ENCODE results near the gene CELF2. TPM values are rescaled to one million over a fixed set of nuclear protein-coding genes. Genes with fewer than 3 reads are reported as not detected.

The CELF2 gene
- polyA plus RNA-seq, 1 donor from 2014 or later: 142 TPM

GRCh38 chr10:11205030-11205772 is 187.5 kb downstream of the CELF2 start:
- Mint-ChIP-seq H3K9me3 (peaks cover 0 to 2% (median 0%) of the 10 kb centered on the region in 3 donors), H3K36me3 (peaks cover 4% of the 10 kb centered on the region)

DNA sequence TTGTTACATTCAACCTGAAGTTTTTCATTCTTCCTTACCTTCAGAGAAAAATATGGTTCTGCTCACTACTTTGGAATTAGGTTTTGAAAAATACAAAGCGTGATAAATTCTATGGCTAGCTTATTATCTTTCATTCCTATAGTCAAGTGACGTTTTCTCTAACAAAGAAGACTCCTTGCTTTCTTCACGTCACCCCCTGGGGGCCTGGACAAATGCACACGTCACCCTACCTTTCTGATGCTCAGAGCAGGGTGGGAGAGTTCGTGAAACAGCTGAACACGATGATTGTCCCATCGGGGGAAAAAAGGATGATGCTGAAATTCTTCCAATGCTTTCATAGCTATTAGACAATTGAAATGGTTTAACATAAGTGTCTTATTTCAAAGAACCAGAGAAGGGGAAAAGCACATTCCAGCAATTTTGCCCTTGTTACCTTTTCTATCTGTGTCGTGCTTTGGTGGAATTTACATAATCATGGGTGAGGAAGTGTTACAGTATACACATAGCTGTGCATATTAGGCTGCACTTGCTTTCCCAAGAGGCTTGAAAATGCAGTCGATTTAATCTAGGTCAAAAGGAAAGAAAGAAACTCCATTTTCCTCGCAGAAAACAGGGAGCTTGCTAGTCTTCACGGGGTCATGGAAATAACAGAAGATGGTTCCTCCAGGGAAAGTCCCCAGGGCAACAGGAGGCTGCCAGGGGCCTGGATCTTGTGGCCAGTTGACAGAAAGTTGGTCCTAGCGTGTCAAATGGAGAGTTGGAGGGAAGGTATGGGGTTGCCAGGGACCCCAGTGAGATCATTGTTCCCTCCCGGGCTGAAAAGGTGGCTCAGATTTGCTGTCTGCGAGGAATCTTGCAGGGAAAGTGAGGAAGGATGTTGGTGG is 189.2 kb downstream of the CELF2 start:
- H3K9me3 Mint-ChIP-seq: no peaks in the 10 kb centered on the region
- peak overlapping the region; percentile 56 to 71 (median 68) for H3K27ac Mint-ChIP-seq
- peak overlapping the region in 2 of 4 donors; percentile 5 to 16 for H3K4me3 Mint-ChIP-seq
- H3K36me3 Mint-ChIP-seq: no peaks in the 10 kb centered on the region
- no peaks in the 10 kb centered on the region for H3K27me3 Mint-ChIP-seq
- H3K4me1 Mint-ChIP-seq: peaks cover 45 to 75% (median 72%) of the 10 kb centered on the region in 3 donors

More at GRCh38 chr10:11205030-11205772, 187.5 kb downstream of the CELF2 start:
- no peaks in the 10 kb centered on the region for H3K27me3 Mint-ChIP-seq
- peaks cover 45 to 74% (median 74%) of the 10 kb centered on the region in 3 donors for H3K4me1 Mint-ChIP-seq
- no peak overlapping the region for H3K4me3 Mint-ChIP-seq
- H3K27ac Mint-ChIP-seq: peak overlapping the region in 2 of 3 donors; percentile 60 to 68

DNA sequence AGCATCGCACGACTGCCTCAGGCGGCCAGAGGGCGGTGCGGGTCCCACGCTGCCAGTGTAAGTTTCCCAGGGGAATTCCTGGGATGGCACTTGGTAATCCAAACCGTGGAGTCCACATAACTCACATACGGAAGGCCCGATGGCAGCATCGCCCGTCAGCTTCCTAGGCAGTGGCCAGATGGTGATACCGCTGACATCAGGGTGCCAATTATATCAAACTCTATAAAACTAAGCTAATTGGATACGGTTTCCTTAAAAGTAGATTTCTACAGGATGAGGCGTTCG is 189.8 kb downstream of the CELF2 start:
- Mint-ChIP-seq H3K4me1 (peaks cover 51 to 76% (median 70%) of the 10 kb centered on the region in 3 donors), H3K27ac (peak overlapping the region; percentile 56 to 71 (median 68)), H3K27me3 (no peaks in the 10 kb centered on the region), H3K9me3 (no peaks in the 10 kb centered on the region), H3K4me3 (peak overlapping the region in 2 of 4 donors; percentile 16 to 88), H3K36me3 (no peaks in the 10 kb centered on the region)

DNA sequence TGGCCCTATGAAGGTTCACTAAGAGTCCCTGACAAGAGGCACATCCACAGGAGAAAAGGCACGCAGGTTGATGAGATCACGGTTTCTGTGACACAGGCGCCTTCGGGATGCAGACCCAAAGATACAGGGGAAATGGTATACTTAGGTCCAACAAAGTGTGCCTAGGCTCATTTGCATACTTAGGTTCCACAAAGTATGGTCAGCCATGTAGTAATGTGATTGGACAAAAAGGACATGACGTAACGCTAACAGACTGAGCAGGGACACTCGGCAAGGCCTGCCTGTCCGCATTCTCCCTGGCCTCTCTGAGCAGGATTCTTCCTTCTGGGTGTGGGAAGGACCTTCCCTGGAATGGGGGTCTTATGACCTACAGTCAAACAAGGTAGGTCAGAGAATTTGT is 190.6 kb downstream of the CELF2 start:
- H3K36me3 Mint-ChIP-seq: no peaks in the 10 kb centered on the region
- H3K9me3 Mint-ChIP-seq: no peaks in the 10 kb centered on the region
- H3K27ac Mint-ChIP-seq: peak overlapping the region; percentile 71 to 93 (median 72)
- peak overlapping the region in 3 of 4 donors; percentile 67 to 88 (median 72) for H3K4me3 Mint-ChIP-seq
- H3K27me3 Mint-ChIP-seq: no peaks in the 10 kb centered on the region
- H3K4me1 Mint-ChIP-seq: peaks cover 57 to 75% (median 67%) of the 10 kb centered on the region in 3 donors

- Mint-ChIP-seq H3K36me3 (no peaks in the 10 kb centered on the region), H3K9me3 (no peaks in the 10 kb centered on the region), H3K4me3 (peak overlapping the region; percentile 55 to 90 (median 70)), H3K27ac (peak overlapping the region; percentile 71 to 93 (median 72)), H3K27me3 (no peaks in the 10 kb centered on the region), H3K4me1 (peaks cover 60 to 79% (median 73%) of the 10 kb centered on the region in 3 donors)
Observed at GRCh38 chr10:11208908-11209829, 191.5 kb downstream of the CELF2 start.

GRCh38 chr10:11209830-11210181 is 192.1 kb downstream of the CELF2 start:
- Mint-ChIP-seq H3K27me3 (no peaks in the 10 kb centered on the region), H3K36me3 (no peaks in the 10 kb centered on the region), H3K27ac (peak overlapping the region; percentile 71 to 93 (median 72)), H3K4me3 (peak overlapping the region; percentile 55 to 90 (median 70)), H3K9me3 (no peaks in the 10 kb centered on the region), H3K4me1 (peaks cover 64 to 81% (median 74%) of the 10 kb centered on the region in 3 donors)

- H3K9me3 Mint-ChIP-seq: no peaks in the 10 kb centered on the region
- H3K27ac Mint-ChIP-seq: peak overlapping the region; percentile 71 to 87 (median 72)
- no peaks in the 10 kb centered on the region for H3K27me3 Mint-ChIP-seq
- no peaks in the 10 kb centered on the region for H3K36me3 Mint-ChIP-seq
- peak overlapping the region; percentile 53 to 90 (median 66) for H3K4me3 Mint-ChIP-seq
- H3K4me1 Mint-ChIP-seq: peaks cover 66 to 80% (median 80%) of the 10 kb centered on the region in 3 donors
Observed at GRCh38 chr10:11210211-11210922, 192.7 kb downstream of the CELF2 start.

GRCh38 chr10:11212288-11213085 is 194.8 kb downstream of the CELF2 start:
- Mint-ChIP-seq H3K4me3 (peak overlapping the region in 2 of 4 donors; percentile 52 to 87), H3K27ac (peak overlapping the region in 2 of 3 donors; percentile 31 to 87), H3K9me3 (no peaks in the 10 kb centered on the region), H3K4me1 (peaks cover 68 to 75% (median 72%) of the 10 kb centered on the region in 3 donors), H3K36me3 (no peaks in the 10 kb centered on the region), H3K27me3 (no peaks in the 10 kb centered on the region)

- Mint-ChIP-seq H3K27me3 (no peaks in the 10 kb centered on the region), H3K36me3 (no peaks in the 10 kb centered on the region), H3K4me1 (peaks cover 62 to 73% (median 71%) of the 10 kb centered on the region in 3 donors), H3K27ac (peak overlapping the region in 2 of 3 donors; percentile 15 to 31), H3K4me3 (peak overlapping the region in 1 of 4 donors; percentile 37), H3K9me3 (no peaks in the 10 kb centered on the region)
Observed at GRCh38 chr10:11213137-11213536, 195.5 kb downstream of the CELF2 start.

DNA sequence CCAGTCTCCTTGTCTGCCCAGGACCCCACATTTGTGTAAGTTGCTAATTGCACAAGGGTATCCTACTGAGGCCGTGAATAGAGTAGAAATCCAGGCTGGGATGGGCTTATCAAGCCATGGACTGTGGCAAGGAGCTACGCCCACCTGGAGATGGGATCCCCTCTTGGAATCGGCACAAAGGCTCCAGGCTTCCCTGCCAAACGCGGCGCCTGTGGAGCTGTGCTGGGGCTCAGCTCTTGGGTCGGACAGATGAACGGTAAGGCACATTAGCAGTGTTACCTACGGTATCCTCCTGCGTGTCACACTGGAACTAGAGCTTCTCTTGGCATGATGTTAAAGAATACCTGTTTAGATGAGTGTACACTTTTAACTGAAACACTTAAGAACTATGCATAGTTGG is 196.7 kb downstream of the CELF2 start:
- peak overlapping the region in 2 of 3 donors; percentile 37 to 59 for H3K27ac Mint-ChIP-seq
- peaks cover 50 to 67% (median 62%) of the 10 kb centered on the region in 3 donors for H3K4me1 Mint-ChIP-seq
- H3K36me3 Mint-ChIP-seq: no peaks in the 10 kb centered on the region
- H3K9me3 Mint-ChIP-seq: no peaks in the 10 kb centered on the region
- no peaks in the 10 kb centered on the region for H3K27me3 Mint-ChIP-seq
- H3K4me3 Mint-ChIP-seq: peak overlapping the region in 1 of 4 donors; percentile 29

- H3K27ac Mint-ChIP-seq: peak overlapping the region in 1 of 3 donors; percentile 37
- no peaks in the 10 kb centered on the region for H3K36me3 Mint-ChIP-seq
- H3K9me3 Mint-ChIP-seq: no peaks in the 10 kb centered on the region
- H3K4me3 Mint-ChIP-seq: no peak overlapping the region
- peaks cover 43 to 65% (median 58%) of the 10 kb centered on the region in 3 donors for H3K4me1 Mint-ChIP-seq
- no peaks in the 10 kb centered on the region for H3K27me3 Mint-ChIP-seq
Observed at GRCh38 chr10:11215471-11215870, 197.8 kb downstream of the CELF2 start.

- Mint-ChIP-seq H3K4me1 (peaks cover 31 to 55% (median 46%) of the 10 kb centered on the region in 3 donors), H3K4me3 (no peak overlapping the region), H3K36me3 (no peaks in the 10 kb centered on the region), H3K27ac (peak overlapping the region in 1 of 3 donors; percentile 23), H3K27me3 (no peaks in the 10 kb centered on the region), H3K9me3 (no peaks in the 10 kb centered on the region)
Observed at GRCh38 chr10:11217521-11217920, 199.8 kb downstream of the CELF2 start.

- no peak overlapping the region for H3K4me3 Mint-ChIP-seq
- no peaks in the 10 kb centered on the region for H3K9me3 Mint-ChIP-seq
Observed at GRCh38 chr10:11218395-11218794, 200.7 kb downstream of the CELF2 start.

More at GRCh38 chr10:11218395-11218794, 200.7 kb downstream of the CELF2 start:
- Mint-ChIP-seq H3K27ac (peak overlapping the region in 2 of 3 donors; percentile 3 to 86), H3K27me3 (no peaks in the 10 kb centered on the region), H3K4me1 (peaks cover 23 to 51% (median 39%) of the 10 kb centered on the region in 3 donors), H3K36me3 (no peaks in the 10 kb centered on the region)

Measured in IgD-negative memory B cell (primary cell).